ENCODE measurements around the gene CHN2. TPM values are rescaled to one million over a fixed set of nuclear protein-coding genes. Genes with fewer than 3 reads are reported as not detected.

The CHN2 gene
- total RNA-seq, 1 donor from 2014 or later, result 0.64 TPM

DNA sequence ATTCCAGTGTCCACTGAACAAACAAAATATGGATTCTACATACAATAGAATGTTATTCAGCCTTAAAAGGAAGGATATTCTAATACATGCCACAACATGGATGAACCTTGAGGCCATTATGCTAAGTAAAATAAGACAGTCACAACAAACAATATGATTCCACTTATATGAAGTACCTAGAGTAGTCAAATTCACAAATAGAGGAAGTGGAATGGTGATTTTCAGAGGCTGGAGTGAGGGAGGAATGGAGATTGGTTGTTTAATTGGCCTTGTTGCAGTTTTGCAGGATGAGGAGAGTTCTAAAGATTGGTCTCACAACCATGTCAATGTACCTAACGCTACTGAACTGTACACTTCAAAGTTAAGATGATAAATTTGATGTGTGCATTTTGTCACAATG, 119.6 kb downstream of the CHN2 start:
- TF ChIP-seq, protein P1, sequence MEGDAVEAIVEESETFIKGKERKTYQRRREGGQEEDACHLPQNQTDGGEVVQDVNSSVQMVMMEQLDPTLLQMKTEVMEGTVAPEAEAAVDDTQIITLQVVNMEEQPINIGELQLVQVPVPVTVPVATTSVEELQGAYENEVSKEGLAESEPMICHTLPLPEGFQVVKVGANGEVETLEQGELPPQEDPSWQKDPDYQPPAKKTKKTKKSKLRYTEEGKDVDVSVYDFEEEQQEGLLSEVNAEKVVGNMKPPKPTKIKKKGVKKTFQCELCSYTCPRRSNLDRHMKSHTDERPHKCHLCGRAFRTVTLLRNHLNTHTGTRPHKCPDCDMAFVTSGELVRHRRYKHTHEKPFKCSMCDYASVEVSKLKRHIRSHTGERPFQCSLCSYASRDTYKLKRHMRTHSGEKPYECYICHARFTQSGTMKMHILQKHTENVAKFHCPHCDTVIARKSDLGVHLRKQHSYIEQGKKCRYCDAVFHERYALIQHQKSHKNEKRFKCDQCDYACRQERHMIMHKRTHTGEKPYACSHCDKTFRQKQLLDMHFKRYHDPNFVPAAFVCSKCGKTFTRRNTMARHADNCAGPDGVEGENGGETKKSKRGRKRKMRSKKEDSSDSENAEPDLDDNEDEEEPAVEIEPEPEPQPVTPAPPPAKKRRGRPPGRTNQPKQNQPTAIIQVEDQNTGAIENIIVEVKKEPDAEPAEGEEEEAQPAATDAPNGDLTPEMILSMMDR (IDR thresholded peaks at IDR 0.05), result no peak
- Mint-ChIP-seq H3K27ac (ENCODE audit: unreplicated experiment) (no peak overlapping the region), H3K9me3 (ENCODE audit: unreplicated experiment) (no peaks in the 10 kb centered on the region), H3K4me3 (ENCODE audit: unreplicated experiment) (no peak overlapping the region), H3K36me3 (ENCODE audit: unreplicated experiment) (no peaks in the 10 kb centered on the region), H3K27me3 (ENCODE audit: unreplicated experiment) (peaks cover 50% of the 10 kb centered on the region), H3K4me1 (ENCODE audit: unreplicated experiment) (no peaks in the 10 kb centered on the region)
- DNase-seq (ENCODE audit: extremely low spot score, unreplicated experiment), result no peak

DNA sequence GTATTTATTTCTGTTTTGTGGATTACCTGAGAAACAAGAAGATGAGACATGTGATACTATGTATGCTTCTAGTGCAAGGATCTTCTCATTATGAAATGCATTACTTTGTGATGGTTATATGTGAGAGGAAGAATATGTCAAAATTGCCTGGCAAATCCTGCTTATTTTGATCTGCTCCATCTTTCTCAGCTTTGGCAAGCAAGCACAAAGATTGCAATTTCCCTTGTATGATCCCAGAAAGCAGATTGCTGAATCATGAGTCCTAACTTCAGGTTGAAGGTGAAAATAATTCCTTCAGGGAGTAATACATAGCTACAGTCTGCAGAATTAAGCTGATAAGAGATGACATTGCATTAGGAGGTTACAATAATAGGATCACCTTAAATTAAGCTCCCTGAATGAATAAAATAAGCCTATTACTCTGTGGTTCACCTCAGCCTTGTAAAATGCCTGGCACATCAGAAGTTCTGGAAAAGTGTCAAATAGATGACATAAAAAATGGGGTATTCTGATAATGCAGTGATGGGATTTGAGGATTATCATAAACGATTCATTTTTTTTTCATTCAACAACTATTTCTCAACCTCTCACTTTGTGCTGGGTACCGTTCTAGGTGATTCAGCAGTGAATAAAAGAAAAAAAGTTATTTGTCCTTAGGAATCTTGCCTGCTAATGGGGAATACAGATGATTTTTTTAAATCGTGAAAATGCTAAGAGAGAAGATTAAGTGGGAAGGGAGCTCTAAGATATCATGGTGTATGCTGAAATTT, 120.7 kb downstream of the CHN2 start:
- no peak overlapping the region for H3K4me3 Mint-ChIP-seq (ENCODE audit: unreplicated experiment)
- no peaks in the 10 kb centered on the region for H3K36me3 Mint-ChIP-seq (ENCODE audit: unreplicated experiment)
- TF ChIP-seq, protein P1 (IDR thresholded peaks at IDR 0.05), result no peak
- H3K27me3 Mint-ChIP-seq (ENCODE audit: unreplicated experiment), result peaks cover 56% of the 10 kb centered on the region
- DNase-seq (ENCODE audit: extremely low spot score, unreplicated experiment), result no peak
- H3K27ac Mint-ChIP-seq (ENCODE audit: unreplicated experiment), result no peak overlapping the region
- peaks cover 6% of the 10 kb centered on the region for H3K4me1 Mint-ChIP-seq (ENCODE audit: unreplicated experiment)
- no peaks in the 10 kb centered on the region for H3K9me3 Mint-ChIP-seq (ENCODE audit: unreplicated experiment)

DNA sequence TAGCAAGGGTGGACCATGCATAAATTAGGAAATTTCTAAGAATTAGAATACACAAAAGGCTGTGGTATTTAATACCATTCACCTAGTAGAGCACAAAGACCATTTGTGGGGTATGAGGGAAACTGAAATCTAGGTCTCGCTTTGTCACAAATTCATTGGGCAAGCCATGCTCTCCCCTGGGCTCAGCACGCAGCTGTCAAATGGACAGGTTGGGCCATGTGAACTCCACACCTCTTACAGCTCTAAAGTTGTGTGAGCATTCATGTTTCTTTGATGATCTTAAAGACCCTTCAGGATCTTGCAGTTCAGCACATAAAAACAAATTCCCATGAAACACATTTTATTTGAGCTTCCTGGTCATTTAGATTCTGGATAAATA, 121.3 kb downstream of the CHN2 start:
- TF ChIP-seq, protein P1 (IDR thresholded peaks at IDR 0.05), result no peak
- H3K9me3 Mint-ChIP-seq (ENCODE audit: unreplicated experiment), result no peaks in the 10 kb centered on the region
- no peak overlapping the region for H3K27ac Mint-ChIP-seq (ENCODE audit: unreplicated experiment)
- no peaks in the 10 kb centered on the region for H3K36me3 Mint-ChIP-seq (ENCODE audit: unreplicated experiment)
- peaks cover 61% of the 10 kb centered on the region for H3K27me3 Mint-ChIP-seq (ENCODE audit: unreplicated experiment)
- no peak for DNase-seq (ENCODE audit: extremely low spot score, unreplicated experiment)
- no peak overlapping the region for H3K4me3 Mint-ChIP-seq (ENCODE audit: unreplicated experiment)
- peaks cover 6% of the 10 kb centered on the region for H3K4me1 Mint-ChIP-seq (ENCODE audit: unreplicated experiment)

DNA sequence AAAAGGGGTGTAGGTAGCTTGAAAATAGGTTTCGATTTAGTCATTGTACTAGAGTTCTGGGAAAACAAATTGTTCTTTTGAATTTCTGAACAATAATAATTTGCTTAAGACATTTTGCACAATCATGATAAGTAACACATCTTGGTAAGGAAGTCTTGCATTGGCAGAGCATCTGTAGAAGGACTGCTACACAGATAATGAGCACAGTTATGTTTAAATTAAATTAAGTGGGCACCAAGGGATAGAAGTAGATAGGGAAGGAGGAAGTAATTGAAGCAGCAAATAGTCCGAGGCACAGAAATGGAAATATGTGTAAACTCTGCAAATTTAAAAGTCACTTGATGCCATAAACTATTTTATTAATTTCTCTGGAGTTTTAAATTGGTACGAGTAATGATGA, 122.4 kb downstream of the CHN2 start:
- Mint-ChIP-seq H3K27ac (ENCODE audit: unreplicated experiment) (no peak overlapping the region), H3K36me3 (ENCODE audit: unreplicated experiment) (no peaks in the 10 kb centered on the region), H3K4me3 (ENCODE audit: unreplicated experiment) (no peak overlapping the region), H3K27me3 (ENCODE audit: unreplicated experiment) (peaks cover 57% of the 10 kb centered on the region), H3K4me1 (ENCODE audit: unreplicated experiment) (peaks cover 6% of the 10 kb centered on the region), H3K9me3 (ENCODE audit: unreplicated experiment) (no peaks in the 10 kb centered on the region)
- TF ChIP-seq, protein P1 (IDR thresholded peaks at IDR 0.05), result no peak
- no peak for DNase-seq (ENCODE audit: extremely low spot score, unreplicated experiment)

DNA sequence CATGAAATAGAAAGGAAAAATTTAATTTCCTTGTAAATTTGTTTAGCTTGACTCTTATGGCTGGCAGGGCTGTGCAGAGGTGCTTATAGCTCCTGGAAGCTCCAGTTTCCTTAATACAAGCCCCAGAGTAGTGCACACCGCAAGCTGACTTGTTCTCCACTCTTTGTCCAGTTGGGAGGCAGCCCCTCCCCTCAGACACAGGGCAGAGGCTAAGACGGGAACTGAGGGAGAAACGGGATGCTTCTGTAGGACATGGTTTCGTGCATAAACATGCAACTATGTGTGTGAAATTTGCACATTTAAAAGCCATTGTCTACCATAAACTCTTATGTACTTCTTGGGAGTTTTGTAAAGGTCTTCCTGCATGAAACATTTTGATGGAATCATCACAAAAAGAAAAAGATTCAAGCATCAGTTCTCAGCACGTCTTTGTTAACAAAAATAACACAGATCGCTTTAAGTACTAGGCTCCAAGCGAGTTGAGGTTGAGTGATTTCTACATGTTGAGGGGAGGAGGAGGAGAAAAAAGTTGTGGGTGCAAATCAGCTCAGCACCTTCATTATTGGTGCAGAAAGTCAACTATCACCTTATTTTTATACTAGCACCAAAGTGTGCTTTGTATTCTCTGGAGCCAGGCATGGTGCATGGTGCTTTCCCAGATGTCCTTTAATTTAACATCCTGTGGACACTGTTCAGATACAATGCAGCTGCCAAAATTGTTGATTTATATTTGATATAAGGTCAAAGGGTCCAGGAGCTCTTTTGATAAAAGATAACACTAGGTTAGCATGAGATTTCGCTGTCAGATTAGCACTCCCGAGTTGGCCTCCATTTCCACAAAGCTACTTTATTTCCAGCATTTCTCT, 124.5 kb downstream of the CHN2 start:
- TF ChIP-seq, protein P1 (IDR thresholded peaks at IDR 0.05), result no peak
- peaks cover 46% of the 10 kb centered on the region for H3K27me3 Mint-ChIP-seq (ENCODE audit: unreplicated experiment)

More for the DNA sequence above, 124.5 kb downstream of the CHN2 start:
- DNase-seq (ENCODE audit: extremely low spot score, unreplicated experiment), result no peak
- Mint-ChIP-seq H3K36me3 (ENCODE audit: unreplicated experiment) (no peaks in the 10 kb centered on the region), H3K4me3 (ENCODE audit: unreplicated experiment) (no peak overlapping the region), H3K4me1 (ENCODE audit: unreplicated experiment) (peaks cover 6% of the 10 kb centered on the region), H3K9me3 (ENCODE audit: unreplicated experiment) (no peaks in the 10 kb centered on the region), H3K27ac (ENCODE audit: unreplicated experiment) (no peak overlapping the region)

Measured in osteocyte (in vitro differentiated cells).